Ishikawa (cell line): ENCODE results near the gene AKR7A2.

Source experiments
- CEBPB ChIP-seq: IDR thresholded peaks from 2 replicates; pipeline ENCODE4 v1.6.1; 2012
- CREB1 ChIP-seq: IDR thresholded peaks from 2 replicates; pipeline ENCODE4 v1.6.1; 2012; ENCODE audit warnings: low read depth
- EP300 ChIP-seq: IDR thresholded peaks from 2 replicates; pipeline ENCODE4 v1.6.1; 2012; ENCODE audit warnings: borderline replicate concordance
- FOXM1 ChIP-seq: IDR thresholded peaks from 2 replicates; pipeline ENCODE4 v1.6.1; 2012; ENCODE audit warnings: low read depth, borderline replicate concordance
- NFIC ChIP-seq: IDR thresholded peaks from 2 replicates; pipeline ENCODE4 v1.6.1; 2012
- RAD21 ChIP-seq: IDR thresholded peaks from 2 replicates; pipeline ENCODE4 v1.6.1; 2012; ENCODE audit warnings: low read depth
- TCF12 ChIP-seq: IDR thresholded peaks from 2 replicates; pipeline ENCODE4 v1.6.1; 2012; ENCODE audit warnings: low read depth
- YY1 ChIP-seq: IDR thresholded peaks from 2 replicates; pipeline ENCODE4 v1.6.1; 2012; ENCODE audit warnings: low read depth
- TF ChIP-seq, protein P1 (sequence below): IDR thresholded peaks from 2 replicates; pipeline ENCODE4 v1.6.1; 2012; ENCODE audit warnings: low read depth, mild to moderate bottlenecking
- TF ChIP-seq, protein P2 (sequence below): IDR thresholded peaks from 2 replicates; pipeline ENCODE4 v1.6.1; 2012
- TF ChIP-seq, protein P3 (sequence below): IDR thresholded peaks from 2 replicates; pipeline ENCODE4 v1.6.1; 2012

DNA sequence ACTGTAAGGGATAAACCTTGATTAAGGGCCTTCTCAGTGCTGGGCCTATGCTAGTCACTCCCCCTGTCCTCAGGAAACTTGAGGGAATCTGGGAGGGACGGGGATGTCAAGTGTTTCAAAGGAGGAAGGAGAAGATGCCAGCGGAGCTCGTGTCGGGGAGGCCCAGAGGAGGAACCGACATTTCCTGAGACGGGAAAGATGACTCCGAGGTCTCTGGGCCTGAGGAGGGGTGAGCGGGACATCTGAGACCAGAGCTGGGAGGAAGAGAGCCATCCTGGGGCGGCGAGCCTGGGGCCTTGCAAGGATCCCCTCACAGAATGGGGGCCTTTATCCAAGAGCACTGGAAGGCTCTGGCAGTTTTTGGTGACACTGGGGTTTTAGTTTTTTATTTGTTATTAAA is 10.5 kb upstream of the AKR7A2 start:
- TF ChIP-seq RAD21 (no peak), CREB1 (no peak), FOXM1 (no peak), EP300 (no peak), CEBPB (no peak), YY1 (no peak), TCF12 (no peak), NFIC (no peak)
- TF ChIP-seq, protein P1, sequence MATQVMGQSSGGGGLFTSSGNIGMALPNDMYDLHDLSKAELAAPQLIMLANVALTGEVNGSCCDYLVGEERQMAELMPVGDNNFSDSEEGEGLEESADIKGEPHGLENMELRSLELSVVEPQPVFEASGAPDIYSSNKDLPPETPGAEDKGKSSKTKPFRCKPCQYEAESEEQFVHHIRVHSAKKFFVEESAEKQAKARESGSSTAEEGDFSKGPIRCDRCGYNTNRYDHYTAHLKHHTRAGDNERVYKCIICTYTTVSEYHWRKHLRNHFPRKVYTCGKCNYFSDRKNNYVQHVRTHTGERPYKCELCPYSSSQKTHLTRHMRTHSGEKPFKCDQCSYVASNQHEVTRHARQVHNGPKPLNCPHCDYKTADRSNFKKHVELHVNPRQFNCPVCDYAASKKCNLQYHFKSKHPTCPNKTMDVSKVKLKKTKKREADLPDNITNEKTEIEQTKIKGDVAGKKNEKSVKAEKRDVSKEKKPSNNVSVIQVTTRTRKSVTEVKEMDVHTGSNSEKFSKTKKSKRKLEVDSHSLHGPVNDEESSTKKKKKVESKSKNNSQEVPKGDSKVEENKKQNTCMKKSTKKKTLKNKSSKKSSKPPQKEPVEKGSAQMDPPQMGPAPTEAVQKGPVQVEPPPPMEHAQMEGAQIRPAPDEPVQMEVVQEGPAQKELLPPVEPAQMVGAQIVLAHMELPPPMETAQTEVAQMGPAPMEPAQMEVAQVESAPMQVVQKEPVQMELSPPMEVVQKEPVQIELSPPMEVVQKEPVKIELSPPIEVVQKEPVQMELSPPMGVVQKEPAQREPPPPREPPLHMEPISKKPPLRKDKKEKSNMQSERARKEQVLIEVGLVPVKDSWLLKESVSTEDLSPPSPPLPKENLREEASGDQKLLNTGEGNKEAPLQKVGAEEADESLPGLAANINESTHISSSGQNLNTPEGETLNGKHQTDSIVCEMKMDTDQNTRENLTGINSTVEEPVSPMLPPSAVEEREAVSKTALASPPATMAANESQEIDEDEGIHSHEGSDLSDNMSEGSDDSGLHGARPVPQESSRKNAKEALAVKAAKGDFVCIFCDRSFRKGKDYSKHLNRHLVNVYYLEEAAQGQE: no peak
- TF ChIP-seq, protein P2, sequence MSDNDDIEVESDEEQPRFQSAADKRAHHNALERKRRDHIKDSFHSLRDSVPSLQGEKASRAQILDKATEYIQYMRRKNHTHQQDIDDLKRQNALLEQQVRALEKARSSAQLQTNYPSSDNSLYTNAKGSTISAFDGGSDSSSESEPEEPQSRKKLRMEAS: no peak
- TF ChIP-seq, protein P3, sequence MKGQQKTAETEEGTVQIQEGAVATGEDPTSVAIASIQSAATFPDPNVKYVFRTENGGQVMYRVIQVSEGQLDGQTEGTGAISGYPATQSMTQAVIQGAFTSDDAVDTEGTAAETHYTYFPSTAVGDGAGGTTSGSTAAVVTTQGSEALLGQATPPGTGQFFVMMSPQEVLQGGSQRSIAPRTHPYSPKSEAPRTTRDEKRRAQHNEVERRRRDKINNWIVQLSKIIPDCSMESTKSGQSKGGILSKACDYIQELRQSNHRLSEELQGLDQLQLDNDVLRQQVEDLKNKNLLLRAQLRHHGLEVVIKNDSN: no peak
